VCaP (cell line): ENCODE results near the gene PLCD3.

Source experiments
- H3K27ac ChIP-seq: fragments of 450-650 bp; 2 replicates; pipeline ENCODE4 v1.5.1; 2017
- CTCF ChIP-seq: fragments of 450-650 bp; conservative IDR thresholded peaks from 2 replicates; pipeline ENCODE4 v1.5.1; 2017; ENCODE audit warnings: mild to moderate bottlenecking, moderate library complexity

Gene PLCD3

GRCh38 chr17:45170280-45170930 lies 38.1 kb upstream of the PLCD3 start:
- no peak for TF ChIP-seq CTCF
- 0 out of 2 replicates have a peak overlapping the region, but pooled peaks have one; percentile 8 for H3K27ac ChIP-seq

GRCh38 chr17:45168991-45169752 lies 36.9 kb upstream of the PLCD3 start:
- TF ChIP-seq CTCF: no peak
- no peak overlapping the region for H3K27ac ChIP-seq

- no peak for TF ChIP-seq CTCF
- H3K27ac ChIP-seq: no peak overlapping the region
Observed at GRCh38 chr17:45164734-45165269, 32.5 kb upstream of the PLCD3 start.

- peak overlapping the region; percentile 100 for H3K27ac ChIP-seq
- no peak for TF ChIP-seq CTCF
Observed at GRCh38 chr17:45162025-45162687, 29.8 kb upstream of the PLCD3 start.

- H3K27ac ChIP-seq: peak within 1 kb of the TSS; percentile 100
- TF ChIP-seq CTCF: no peak
Observed at GRCh38 chr17:45161288-45162024, 29.1 kb upstream of the PLCD3 start, which contains the start of gene HEXIM2. TSS of gene HEXIM2 (plus strand) at chr17:45161875. CDS start at chr17:45162794, 919 bp downstream.

GRCh38 chr17:45160447-45161287 lies 28.4 kb upstream of the PLCD3 start:
- peak; percentile 44 for TF ChIP-seq CTCF
- peak overlapping the region; percentile 100 for H3K27ac ChIP-seq
